Measurements from ENCODE around the gene PTPRT. TPM values are rescaled to one million over a fixed set of nuclear protein-coding genes. Genes with fewer than 3 reads are reported as not detected.

Gene PTPRT
- total and polyA plus RNA-seq, 2 experiments from 2014 or later: not detected

DNA sequence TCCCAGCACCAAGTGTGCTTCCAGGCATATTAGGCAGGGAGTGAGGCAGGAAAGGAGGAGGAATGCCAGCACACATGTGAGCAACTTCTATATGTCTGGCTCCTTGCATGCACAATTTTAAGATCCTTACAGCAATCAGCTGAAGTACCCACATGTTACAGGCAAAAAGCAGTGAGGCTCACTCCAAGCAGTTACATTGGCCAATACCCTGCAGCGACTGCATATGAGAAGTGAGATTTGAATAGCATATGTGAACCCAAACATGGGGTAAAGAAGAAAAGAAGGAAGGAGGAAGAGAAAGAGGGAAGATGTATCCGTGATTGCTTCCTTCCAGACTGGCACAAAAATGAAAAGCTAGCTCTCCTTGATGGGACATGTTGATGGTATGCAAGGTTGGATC, 193.6 kb downstream of the PTPRT start:
- H4K20me1 ChIP-seq (replicated peaks; ENCODE audit: insufficient read depth): no peaks in the 10 kb centered on the region
- H3K27ac ChIP-seq (ENCODE audit: low read depth): no peak overlapping the region
- peaks cover 14% of the 10 kb centered on the region; the same call in 1 of the 2 replicates for H3K36me3 ChIP-seq (ENCODE audit: insufficient read depth)
- no peaks in the 10 kb centered on the region for H3K4me1 Mint-ChIP-seq
- peaks cover 10% of the 10 kb centered on the region; the same call in 2 of the 3 replicates for H3K36me3 Mint-ChIP-seq (ENCODE audit: low read depth)
- H3K4me1 ChIP-seq (ENCODE audit: insufficient read depth): no peaks in the 10 kb centered on the region
- no peaks in the 10 kb centered on the region for H3K27me3 ChIP-seq (ENCODE audit: insufficient read depth)
- no peaks in the 10 kb centered on the region for H3F3A ChIP-seq (replicated peaks; ENCODE audit: low read depth)
- peaks cover 93% of the 10 kb centered on the region for H3K9me3 Mint-ChIP-seq
- no peak overlapping the region for H3K4me3 ChIP-seq
- H3K4me3 Mint-ChIP-seq: no peak overlapping the region
- H3K9me2 ChIP-seq (ENCODE audit: insufficient read depth): no peaks in the 10 kb centered on the region
- DNase-seq (ENCODE audit: low spot score): no peak
- no peak overlapping the region for H3K4me2 ChIP-seq
- ATAC-seq: no peak
- H2AFZ ChIP-seq: no peak overlapping the region
- TF ChIP-seq JUNB (IDR thresholded peaks at IDR 0.05; ENCODE audit: unreplicated experiment) (no peak), ZNF331 (CRISPR knock-in tag; IDR thresholded peaks at IDR 0.05; ENCODE audit: low read depth) (no peak)
- TF ChIP-seq, protein P1, sequence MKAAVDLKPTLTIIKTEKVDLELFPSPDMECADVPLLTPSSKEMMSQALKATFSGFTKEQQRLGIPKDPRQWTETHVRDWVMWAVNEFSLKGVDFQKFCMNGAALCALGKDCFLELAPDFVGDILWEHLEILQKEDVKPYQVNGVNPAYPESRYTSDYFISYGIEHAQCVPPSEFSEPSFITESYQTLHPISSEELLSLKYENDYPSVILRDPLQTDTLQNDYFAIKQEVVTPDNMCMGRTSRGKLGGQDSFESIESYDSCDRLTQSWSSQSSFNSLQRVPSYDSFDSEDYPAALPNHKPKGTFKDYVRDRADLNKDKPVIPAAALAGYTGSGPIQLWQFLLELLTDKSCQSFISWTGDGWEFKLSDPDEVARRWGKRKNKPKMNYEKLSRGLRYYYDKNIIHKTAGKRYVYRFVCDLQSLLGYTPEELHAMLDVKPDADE (IDR thresholded peaks at IDR 0.05): no peak
- TF ChIP-seq, protein P2, sequence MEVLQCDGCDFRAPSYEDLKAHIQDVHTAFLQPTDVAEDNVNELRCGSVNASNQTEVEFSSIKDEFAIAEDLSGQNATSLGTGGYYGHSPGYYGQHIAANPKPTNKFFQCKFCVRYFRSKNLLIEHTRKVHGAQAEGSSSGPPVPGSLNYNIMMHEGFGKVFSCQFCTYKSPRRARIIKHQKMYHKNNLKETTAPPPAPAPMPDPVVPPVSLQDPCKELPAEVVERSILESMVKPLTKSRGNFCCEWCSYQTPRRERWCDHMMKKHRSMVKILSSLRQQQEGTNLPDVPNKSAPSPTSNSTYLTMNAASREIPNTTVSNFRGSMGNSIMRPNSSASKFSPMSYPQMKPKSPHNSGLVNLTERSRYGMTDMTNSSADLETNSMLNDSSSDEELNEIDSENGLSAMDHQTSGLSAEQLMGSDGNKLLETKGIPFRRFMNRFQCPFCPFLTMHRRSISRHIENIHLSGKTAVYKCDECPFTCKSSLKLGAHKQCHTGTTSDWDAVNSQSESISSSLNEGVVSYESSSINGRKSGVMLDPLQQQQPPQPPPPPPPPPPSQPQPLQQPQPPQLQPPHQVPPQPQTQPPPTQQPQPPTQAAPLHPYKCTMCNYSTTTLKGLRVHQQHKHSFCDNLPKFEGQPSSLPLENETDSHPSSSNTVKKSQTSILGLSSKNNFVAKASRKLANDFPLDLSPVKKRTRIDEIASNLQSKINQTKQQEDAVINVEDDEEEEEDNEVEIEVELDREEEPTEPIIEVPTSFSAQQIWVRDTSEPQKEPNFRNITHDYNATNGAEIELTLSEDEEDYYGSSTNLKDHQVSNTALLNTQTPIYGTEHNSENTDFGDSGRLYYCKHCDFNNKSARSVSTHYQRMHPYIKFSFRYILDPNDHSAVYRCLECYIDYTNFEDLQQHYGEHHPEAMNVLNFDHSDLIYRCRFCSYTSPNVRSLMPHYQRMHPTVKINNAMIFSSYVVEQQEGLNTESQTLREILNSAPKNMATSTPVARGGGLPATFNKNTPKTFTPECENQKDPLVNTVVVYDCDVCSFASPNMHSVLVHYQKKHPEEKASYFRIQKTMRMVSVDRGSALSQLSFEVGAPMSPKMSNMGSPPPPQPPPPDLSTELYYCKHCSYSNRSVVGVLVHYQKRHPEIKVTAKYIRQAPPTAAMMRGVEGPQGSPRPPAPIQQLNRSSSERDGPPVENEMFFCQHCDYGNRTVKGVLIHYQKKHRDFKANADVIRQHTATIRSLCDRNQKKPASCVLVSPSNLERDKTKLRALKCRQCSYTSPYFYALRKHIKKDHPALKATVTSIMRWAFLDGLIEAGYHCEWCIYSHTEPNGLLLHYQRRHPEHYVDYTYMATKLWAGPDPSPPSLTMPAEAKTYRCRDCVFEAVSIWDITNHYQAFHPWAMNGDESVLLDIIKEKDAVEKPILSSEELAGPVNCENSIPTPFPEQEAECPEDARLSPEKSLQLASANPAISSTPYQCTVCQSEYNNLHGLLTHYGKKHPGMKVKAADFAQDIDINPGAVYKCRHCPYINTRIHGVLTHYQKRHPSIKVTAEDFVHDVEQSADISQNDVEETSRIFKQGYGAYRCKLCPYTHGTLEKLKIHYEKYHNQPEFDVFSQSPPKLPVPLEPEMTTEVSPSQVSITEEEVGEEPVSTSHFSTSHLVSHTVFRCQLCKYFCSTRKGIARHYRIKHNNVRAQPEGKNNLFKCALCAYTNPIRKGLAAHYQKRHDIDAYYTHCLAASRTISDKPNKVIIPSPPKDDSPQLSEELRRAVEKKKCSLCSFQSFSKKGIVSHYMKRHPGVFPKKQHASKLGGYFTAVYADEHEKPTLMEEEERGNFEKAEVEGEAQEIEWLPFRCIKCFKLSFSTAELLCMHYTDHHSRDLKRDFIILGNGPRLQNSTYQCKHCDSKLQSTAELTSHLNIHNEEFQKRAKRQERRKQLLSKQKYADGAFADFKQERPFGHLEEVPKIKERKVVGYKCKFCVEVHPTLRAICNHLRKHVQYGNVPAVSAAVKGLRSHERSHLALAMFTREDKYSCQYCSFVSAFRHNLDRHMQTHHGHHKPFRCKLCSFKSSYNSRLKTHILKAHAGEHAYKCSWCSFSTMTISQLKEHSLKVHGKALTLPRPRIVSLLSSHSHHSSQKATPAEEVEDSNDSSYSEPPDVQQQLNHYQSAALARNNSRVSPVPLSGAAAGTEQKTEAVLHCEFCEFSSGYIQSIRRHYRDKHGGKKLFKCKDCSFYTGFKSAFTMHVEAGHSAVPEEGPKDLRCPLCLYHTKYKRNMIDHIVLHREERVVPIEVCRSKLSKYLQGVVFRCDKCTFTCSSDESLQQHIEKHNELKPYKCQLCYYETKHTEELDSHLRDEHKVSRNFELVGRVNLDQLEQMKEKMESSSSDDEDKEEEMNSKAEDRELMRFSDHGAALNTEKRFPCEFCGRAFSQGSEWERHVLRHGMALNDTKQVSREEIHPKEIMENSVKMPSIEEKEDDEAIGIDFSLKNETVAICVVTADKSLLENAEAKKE (CRISPR knock-in tag; IDR thresholded peaks at IDR 0.05): no peak
- H3K79me2 ChIP-seq (replicated peaks; ENCODE audit: insufficient read depth): no peaks in the 10 kb centered on the region
- no peaks in the 10 kb centered on the region for H3K27me3 Mint-ChIP-seq (ENCODE audit: insufficient read depth, low read depth, poor library complexity)
- no peak overlapping the region for H3K27ac Mint-ChIP-seq

- Mint-ChIP-seq H3K9me3 (peaks cover 95% of the 10 kb centered on the region), H3K4me3 (no peak overlapping the region), H3K27ac (no peak overlapping the region), H3K36me3 (ENCODE audit: low read depth) (peaks cover 26% of the 10 kb centered on the region), H3K27me3 (ENCODE audit: insufficient read depth, low read depth, poor library complexity) (peaks cover 3% of the 10 kb centered on the region), H3K4me1 (no peaks in the 10 kb centered on the region; the same call in 2 of the 3 replicates)
- H3F3A ChIP-seq (replicated peaks; ENCODE audit: low read depth): no peaks in the 10 kb centered on the region
- no peak for ATAC-seq
- no peak overlapping the region for H3K4me3 ChIP-seq
- no peaks in the 10 kb centered on the region for H4K20me1 ChIP-seq (replicated peaks; ENCODE audit: insufficient read depth)
- no peak overlapping the region for H3K27ac ChIP-seq (ENCODE audit: low read depth)
- no peaks in the 10 kb centered on the region for H3K27me3 ChIP-seq (ENCODE audit: insufficient read depth)
- no peak overlapping the region for H3K4me2 ChIP-seq
- peaks cover 3% of the 10 kb centered on the region; the same call in 1 of the 2 replicates for H3K36me3 ChIP-seq (ENCODE audit: insufficient read depth)
- no peaks in the 10 kb centered on the region for H3K4me1 ChIP-seq (ENCODE audit: insufficient read depth)
- no peak overlapping the region for H2AFZ ChIP-seq
- H3K79me2 ChIP-seq (replicated peaks; ENCODE audit: insufficient read depth): no peaks in the 10 kb centered on the region
- DNase-seq (ENCODE audit: low spot score): no peak
- no peaks in the 10 kb centered on the region for H3K9me2 ChIP-seq (ENCODE audit: insufficient read depth)
- TF ChIP-seq, protein P2 (CRISPR knock-in tag; IDR thresholded peaks at IDR 0.05): no peak
- TF ChIP-seq CREB1 (CRISPR knock-in tag; IDR thresholded peaks at IDR 0.05; ENCODE audit: low read depth): no peak
Observed at GRCh38 chr20:42988319-42988718, 201.4 kb downstream of the PTPRT start.
